Keratinocyte (primary cell): ENCODE data around the gene IGFL4.

Source experiments
- EZH2 ChIP-seq: IDR thresholded peaks from one replicate; pipeline ENCODE4 v1.6.1; 2012; ENCODE audit warnings: inconsistent platforms, mild to moderate bottlenecking, low read length, moderate library complexity
- TF ChIP-seq, protein P1 (sequence below), 3 experiments: IDR thresholded peaks in 1 of 3; conservative IDR thresholded peaks in 1 of 3; optimal IDR thresholded peaks in 1 of 3; 2 replicates in 2 of 3; 3 replicates in 1 of 3; pipeline versions ENCODE3 to v1.5.1; 2011; ENCODE audit warnings: low read length in 3 of 3, mild to moderate bottlenecking in 3 of 3, moderate library complexity in 2 of 3, control low read depth in 1 of 3, inconsistent platforms in 1 of 3; ENCODE audit not compliant: insufficient read depth in 2 of 3; ENCODE audit errors: extremely low read depth in 1 of 3

DNA sequence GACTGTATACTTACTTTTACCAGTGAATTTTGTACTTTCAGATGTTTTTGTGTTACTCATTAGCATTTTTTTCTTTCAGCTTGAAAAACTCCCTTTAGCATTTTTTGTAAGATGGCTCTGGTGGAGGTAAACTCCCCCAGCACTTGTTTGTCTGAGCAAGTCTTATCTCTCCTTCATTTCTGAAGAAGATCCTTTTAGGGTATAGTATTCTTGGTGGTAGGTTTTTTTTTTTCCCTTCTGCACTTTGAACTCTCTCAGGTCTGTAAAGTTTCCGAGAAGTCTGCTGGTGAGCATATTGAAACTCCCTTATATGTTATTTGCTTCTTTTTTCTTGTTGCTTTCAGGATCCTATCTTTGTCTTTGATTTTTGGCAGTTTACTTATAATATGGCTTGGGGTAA lies 48.6 kb upstream of the IGFL4 start:
- TF ChIP-seq, protein P1, sequence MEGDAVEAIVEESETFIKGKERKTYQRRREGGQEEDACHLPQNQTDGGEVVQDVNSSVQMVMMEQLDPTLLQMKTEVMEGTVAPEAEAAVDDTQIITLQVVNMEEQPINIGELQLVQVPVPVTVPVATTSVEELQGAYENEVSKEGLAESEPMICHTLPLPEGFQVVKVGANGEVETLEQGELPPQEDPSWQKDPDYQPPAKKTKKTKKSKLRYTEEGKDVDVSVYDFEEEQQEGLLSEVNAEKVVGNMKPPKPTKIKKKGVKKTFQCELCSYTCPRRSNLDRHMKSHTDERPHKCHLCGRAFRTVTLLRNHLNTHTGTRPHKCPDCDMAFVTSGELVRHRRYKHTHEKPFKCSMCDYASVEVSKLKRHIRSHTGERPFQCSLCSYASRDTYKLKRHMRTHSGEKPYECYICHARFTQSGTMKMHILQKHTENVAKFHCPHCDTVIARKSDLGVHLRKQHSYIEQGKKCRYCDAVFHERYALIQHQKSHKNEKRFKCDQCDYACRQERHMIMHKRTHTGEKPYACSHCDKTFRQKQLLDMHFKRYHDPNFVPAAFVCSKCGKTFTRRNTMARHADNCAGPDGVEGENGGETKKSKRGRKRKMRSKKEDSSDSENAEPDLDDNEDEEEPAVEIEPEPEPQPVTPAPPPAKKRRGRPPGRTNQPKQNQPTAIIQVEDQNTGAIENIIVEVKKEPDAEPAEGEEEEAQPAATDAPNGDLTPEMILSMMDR (optimal IDR thresholded peaks at IDR 0.05 in 1 of 3, IDR thresholded peaks at IDR 0.05 in 1 of 3, conservative IDR thresholded peaks at IDR 0.05 in 1 of 3; ENCODE audit: extremely low read depth in 1 of 3, insufficient read depth in 2 of 3, low read length in 3 of 3), result no peak
- no peak for TF ChIP-seq EZH2
